GM18868 (cell line): ENCODE data around the gene GCM1.
A peak's percentile ranks its signal among the peaks of the same experiment; 100 is the strongest.

ENCODE experiments used
- ATAC-seq: cut with Tn5 transposase; IDR thresholded peaks from one replicate; pipeline ENCODE4 v1.9.1; 2021; ENCODE audit warnings: mild to moderate bottlenecking, moderate library complexity; ENCODE audit not compliant: unreplicated experiment

The GCM1 gene

DNA sequence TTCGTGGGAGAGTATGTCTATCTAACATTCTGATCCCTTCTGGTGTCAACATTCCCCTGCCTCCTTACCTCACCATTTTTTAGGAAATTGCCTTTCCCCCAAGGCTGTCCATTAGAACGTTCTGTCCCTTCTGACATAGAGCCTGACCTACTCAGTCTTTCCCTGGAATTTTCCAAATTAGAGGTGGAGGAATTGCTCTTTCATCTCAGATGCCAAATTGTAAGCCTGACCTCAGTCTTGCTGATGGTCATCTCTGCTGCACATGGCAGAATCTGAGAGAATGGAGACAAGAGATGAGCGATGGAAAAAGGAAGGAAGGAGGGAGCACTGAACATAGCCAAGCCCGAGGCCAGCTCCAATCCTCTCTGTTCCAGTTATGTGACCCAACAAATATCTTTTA, 5.4 kb upstream of the GCM1 start:
- no peak for ATAC-seq

DNA sequence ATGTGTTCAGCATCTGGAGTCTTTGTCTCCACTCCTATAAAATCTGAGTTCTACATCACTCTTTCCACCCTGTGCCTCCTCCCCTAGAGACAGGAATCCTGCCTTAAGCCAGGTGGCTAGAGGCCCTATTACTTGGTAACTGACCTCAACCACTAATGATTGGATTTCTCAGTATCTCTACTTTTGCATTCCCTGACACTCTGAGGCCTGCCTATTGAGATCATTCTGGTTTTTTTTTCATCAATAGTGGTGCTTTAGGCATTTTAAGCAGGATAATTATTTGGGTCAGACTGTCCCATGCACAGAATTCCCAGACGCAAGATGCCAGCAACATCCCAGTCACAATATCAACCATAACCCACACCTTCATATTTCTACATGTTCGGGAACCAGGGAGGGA, 3.9 kb upstream of the GCM1 start:
- ATAC-seq: no peak

- ATAC-seq: peak; percentile 58
These were observed 3.0 kb upstream of the GCM1 start for GRCh38 chr6:53151676-53152075.

DNA sequence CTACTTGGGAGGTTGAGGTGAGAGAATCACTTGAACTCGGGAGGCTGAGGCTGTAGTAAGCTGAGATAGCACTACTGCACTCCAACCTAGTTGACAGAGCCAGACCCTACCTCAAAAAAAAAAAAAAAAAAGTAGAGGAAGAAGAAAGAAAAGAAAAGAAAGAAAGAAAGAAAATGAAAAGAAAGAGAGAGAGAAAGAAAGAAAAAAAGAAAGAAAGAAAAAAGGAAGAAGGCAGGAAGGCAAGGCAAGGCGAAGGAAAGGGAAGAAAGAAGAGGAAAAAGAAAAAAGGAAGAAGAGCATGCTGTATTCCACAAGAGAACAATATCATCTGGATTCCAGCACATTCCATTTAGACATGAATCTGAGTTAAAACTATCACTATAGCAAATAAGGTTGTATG, 3.8 kb downstream of the GCM1 start:
- ATAC-seq: no peak

DNA sequence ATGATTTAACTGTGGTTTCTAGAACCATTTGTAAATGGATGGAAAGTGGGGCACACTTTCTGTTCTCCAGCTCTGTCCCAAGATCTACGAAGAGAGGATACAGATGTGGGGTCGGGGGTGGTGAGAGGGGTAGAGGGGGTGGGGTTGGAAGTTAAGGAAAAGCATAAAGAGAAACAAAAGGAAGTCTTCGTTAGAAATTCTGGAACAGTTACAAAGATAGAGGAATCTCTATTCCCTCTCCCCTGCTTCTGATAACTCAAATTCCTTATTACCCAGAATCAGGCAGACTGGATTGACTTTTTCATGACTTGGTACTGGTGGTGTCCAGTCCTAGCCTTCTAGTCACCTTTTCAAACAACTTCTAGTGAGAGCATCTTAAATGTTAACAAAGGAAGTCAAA, 4.9 kb downstream of the GCM1 start:
- ATAC-seq: no peak

DNA sequence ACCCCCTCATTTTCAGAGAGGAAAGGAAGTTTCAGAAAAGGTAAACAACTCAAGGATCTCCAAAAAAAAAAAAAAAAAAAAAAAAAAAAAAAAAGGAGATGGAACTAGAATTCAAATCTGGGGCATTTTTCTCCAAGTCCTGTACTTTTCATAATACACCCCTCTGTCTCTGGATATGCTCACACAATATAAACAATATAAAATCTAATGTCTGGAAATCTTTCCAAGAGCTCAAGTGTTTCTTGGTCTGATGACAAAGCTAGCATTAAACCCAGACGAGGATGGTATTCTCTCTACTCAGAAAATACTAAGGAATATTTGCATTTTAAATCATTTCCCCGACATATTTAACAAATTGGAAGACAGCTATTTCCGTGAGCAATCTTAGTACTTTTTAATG, 5.8 kb downstream of the GCM1 start:
- no peak for ATAC-seq

- ATAC-seq: no peak
These were observed 8.7 kb downstream of the GCM1 start for GRCh38 chr6:53139841-53140413.

DNA sequence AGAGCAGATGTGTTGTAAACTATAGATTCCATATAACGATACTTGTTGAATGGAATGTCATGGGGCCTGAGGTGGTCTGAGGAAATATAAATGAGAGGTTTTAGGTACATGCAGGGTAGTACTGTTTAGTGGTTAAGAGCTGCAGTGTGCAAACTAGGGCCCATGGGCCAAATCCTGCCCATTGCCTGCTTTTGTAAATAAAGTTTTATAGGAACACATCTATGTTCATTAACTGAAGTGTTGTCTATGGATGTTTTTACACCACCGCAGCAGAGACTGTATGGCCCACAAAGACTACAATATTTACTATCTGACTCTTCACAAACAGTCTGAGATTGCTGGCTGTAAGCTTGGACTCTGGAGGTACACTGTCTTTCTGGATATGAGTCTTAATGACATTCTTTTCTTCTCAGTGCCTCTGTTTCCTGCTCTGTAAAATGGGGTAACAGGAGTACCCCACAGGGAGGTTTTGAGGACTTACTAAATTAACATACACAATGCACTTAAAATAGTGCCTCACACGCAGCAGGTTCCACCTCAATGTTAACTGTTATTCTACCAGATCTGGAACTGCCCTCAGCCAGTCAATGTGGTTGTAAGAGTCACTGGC, 12.5 kb downstream of the GCM1 start:
- ATAC-seq: no peak

DNA sequence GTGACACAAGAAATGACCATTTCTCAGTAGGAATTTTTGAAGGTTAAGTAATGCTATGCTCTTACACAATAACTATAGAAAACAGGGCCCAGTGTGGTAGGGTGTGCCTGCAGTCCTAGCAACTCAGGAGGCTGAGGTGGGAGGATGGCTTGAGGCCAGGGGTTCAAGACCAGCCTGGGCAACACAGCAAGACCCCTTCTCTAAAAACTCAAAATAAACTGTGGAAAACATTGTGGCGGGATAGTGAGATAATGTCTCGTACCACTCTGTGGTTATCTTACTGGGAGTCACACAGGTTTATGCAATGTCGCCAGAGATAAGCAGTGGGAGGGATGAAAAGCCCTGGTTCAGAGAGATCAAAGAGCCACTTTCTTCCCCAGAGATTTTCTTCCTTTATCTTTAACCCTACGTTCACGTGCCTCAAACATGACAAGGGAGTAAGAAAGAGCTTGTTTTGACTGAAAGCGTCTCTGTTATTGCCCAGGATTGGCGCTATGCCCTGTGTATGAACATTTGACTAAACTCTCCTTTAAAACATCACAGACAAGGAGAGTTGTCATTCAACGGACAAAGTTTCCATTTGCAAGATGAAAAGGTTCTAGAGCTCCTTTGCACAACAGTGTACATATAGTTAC, 13.9 kb downstream of the GCM1 start:
- ATAC-seq: no peak

DNA sequence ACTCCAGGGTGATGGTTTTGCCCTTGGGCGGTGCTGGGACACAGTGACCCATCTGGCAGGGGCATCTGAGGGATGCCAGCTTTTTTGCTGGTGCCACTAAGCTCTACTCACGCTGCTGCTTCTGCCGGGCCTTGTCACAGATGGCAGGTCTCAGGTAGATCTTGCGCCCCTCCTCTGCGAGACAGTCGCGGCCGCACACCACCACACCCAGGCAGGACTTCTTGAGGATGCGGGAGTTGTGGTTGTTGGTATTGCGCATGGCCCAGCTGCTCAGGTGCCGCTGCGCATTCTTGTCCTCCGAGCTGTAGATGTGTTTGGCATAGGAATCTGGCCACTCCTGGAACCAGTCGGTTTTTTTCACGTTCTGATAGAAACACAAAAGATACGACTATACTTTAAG, 14.7 kb downstream of the GCM1 start:
- ATAC-seq: no peak

DNA sequence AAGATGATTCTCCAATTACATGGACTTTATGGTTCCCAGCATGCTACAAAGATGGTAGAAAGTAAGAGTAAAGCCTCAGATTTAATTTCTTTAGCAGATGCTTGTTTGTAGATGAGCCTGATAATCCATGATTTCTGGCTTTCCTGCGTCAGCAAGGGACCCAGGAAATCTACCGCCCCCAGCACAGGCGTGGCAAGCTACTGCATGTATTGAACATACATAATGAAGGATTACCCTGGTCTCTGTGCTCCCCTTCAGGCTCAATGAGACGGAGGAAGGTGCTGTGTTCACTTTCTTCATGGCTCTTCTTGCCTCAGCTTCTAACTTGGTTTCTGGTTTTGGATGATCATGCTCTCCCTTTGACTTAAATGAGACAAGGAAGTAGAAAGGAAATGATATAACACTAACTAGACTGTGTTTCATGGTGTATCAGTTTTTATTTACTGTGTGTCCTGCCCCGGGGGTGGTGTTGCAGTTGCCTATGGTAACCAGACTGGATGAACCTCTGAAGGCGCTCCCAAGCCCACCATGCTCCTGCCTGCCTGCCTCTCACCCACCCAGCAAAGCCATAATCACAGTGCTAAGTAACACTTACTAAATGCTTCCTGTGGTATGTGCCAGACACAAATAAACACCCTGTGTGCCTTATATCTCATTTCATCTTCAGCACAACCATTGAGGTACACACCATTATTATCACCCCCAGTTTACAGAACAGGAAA, 17.9 kb downstream of the GCM1 start:
- ATAC-seq: no peak

GRCh38 chr6:53128842-53129241, 19.8 kb downstream of the GCM1 start:
- no peak for ATAC-seq

- no peak for ATAC-seq
These were observed 23.4 kb downstream of the GCM1 start for GRCh38 chr6:53125276-53125675.

GRCh38 chr6:53124131-53124800, 24.4 kb downstream of the GCM1 start:
- no peak for ATAC-seq

GRCh38 chr6:53119772-53120409, 28.8 kb downstream of the GCM1 start:
- no peak for ATAC-seq

- ATAC-seq: no peak
These were observed 29.3 kb downstream of the GCM1 start for GRCh38 chr6:53119349-53119748.

GRCh38 chr6:53115741-53116140, 32.9 kb downstream of the GCM1 start:
- no peak for ATAC-seq

- ATAC-seq: no peak
These were observed 33.5 kb downstream of the GCM1 start for GRCh38 chr6:53115113-53115512.

DNA sequence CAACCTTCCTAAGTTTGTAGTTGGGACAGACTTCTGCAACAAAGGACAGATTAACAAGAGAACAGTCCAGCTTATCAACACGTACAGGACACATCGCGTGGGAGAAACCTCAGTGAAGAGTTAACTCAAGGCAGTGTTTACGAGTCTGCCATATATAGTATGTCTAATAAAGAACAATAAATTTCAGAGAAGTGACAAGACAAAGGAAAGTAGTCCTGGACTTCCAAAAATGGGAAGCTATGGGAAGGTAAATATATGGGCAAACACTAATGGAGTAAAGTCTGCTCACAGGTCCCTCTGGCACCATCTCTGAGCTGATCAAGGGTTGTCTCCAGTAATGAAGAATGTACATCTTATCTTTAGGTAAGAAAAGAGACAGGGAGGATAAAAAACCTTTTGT, 34.9 kb downstream of the GCM1 start:
- no peak for ATAC-seq

DNA sequence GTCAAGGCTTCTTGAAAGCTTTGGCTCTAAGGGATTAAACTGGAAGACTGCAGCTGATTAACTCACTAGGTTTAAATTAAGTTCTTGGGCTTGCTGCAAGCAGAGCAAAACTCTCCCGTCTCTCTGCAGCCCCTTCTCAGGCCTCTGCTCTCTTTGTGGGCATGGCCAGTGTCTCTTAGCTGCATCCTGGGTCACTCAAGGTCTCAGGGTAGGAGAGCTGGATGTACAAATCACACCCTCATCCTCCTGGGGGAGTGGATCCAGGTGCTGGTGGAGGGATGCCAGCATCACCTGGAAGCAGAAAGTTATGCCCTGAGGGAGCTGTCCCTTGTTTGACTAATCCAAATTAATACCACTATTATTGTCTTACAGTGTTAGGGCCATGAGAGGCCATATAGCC, 35.8 kb downstream of the GCM1 start:
- ATAC-seq: no peak

- no peak for ATAC-seq
These were observed 36.2 kb downstream of the GCM1 start for GRCh38 chr6:53112404-53112803.
